K562 (cell line): ENCODE results near the gene C1orf56. TPM values are rescaled to one million over a fixed set of nuclear protein-coding genes. Genes with fewer than 3 reads are reported as not detected.
A peak's percentile ranks its signal among the peaks of the same experiment; 100 is the strongest.

Source experiments
- CBFA2T3 ChIP-seq: fragments of 450-650 bp; IDR thresholded peaks from 2 replicates; pipeline ENCODE4 v1.6.1; 2017
- COPS2 ChIP-seq: fragments of 450-650 bp; conservative IDR thresholded peaks from 2 replicates; pipeline ENCODE4 v1.6.1; 2016; ENCODE audit warnings: mild to moderate bottlenecking, moderate library complexity
- CTCFL ChIP-seq: IDR thresholded peaks from 2 replicates; pipeline ENCODE4 v1.6.1; 2011; ENCODE audit warnings: borderline replicate concordance, low read depth, mild to moderate bottlenecking, moderate library complexity, low read length; ENCODE audit not compliant: insufficient read depth, poor library complexity, severe bottlenecking
- EHMT2 ChIP-seq: fragments of 450-650 bp; IDR thresholded peaks from 2 replicates; pipeline ENCODE4 v1.6.1; 2018; ENCODE audit warnings: antibody characterized with exemption
- MAZ ChIP-seq, 2 experiments: fragments of 450-650 bp in 1 of 2; sonication (generic) in 1 of 2; formaldehyde crosslinking; IDR thresholded peaks in 1 of 2; conservative IDR thresholded peaks in 1 of 2; 2 replicates each; pipeline versions ENCODE4 v1.4.0 to v1.5.0; 2020; ENCODE audit warnings: mild to moderate bottlenecking in 1 of 2, missing genetic modification reagents in 1 of 2
- POLR2AphosphoS2 ChIP-seq: IDR thresholded peaks from 2 replicates; pipeline ENCODE4 v1.6.1; 2012; ENCODE audit warnings: low read length, improper control_type of control experiment
- POLR2AphosphoS5 ChIP-seq: IDR thresholded peaks from 2 replicates; pipeline ENCODE4 v1.6.1; 2011; ENCODE audit warnings: mild to moderate bottlenecking, low read depth, low read length, moderate library complexity; ENCODE audit not compliant: control insufficient read depth, insufficient read depth
- PPARD ChIP-seq: fragments of 250-450 bp; sonication (Bioruptor Pico); IDR thresholded peaks from 2 replicates; pipeline ENCODE4 v1.8.0; 2022; ENCODE audit warnings: inconsistent platforms, mild to moderate bottlenecking, moderate library complexity
- ZHX1 ChIP-seq: fragments of 150-350 bp; conservative IDR thresholded peaks from 2 replicates; pipeline ENCODE4 v1.6.1; 2014; ENCODE audit warnings: low read length
- ZNF589 ChIP-seq: fragments of 200-800 bp; sonication (Bioruptor generic); IDR thresholded peaks from 2 replicates; pipeline ENCODE4 v1.6.1; 2016; ENCODE audit warnings: low read depth, missing genetic modification characterization, missing compliant biosample characterization
- ZNF75A ChIP-seq: fragments of 450-650 bp; formaldehyde crosslinking; IDR thresholded peaks from 2 replicates; pipeline ENCODE4 v1.4.0; 2020; ENCODE audit warnings: mild to moderate bottlenecking
- polyA plus RNA-seq, 8 experiments: library from polyadenylated mRNA; depleted of rRNA in 4 of 8; stranded (reverse) in 5 of 8; unstranded in 3 of 8; fragments of >200 nt; fragmentation: Nextera tagmentation in 2 of 8; fragmentation: Illumina TruSeq in 1 of 8; extraction: Ambion mirVana in 2 of 8; extraction: Trizol in 1 of 8; gene quantifications; 2 replicates each; pipeline versions ENCODE4 v1.2.1 to v1.2.3, GENCODE V29; 2011 to 2014; ENCODE audit warnings: inconsistent platforms in 1 of 8, missing spikeins in 1 of 8
- total RNA-seq, 7 experiments: library from RNA; depleted of rRNA in 6 of 7; stranded (reverse); fragments of >200 nt in 6 of 7; fragmentation: Illumina TruSeq in 2 of 7; extraction: Trizol in 2 of 7; gene quantifications; 2 replicates each; pipeline versions ENCODE4 v1.2.1 to v1.2.3, GENCODE V29; 2011 to 2021; ENCODE audit warnings: low replicate concordance in 1 of 7
- TF ChIP-seq, protein P1 (sequence below): fragments of 250-450 bp; sonication (Bioruptor Pico); IDR thresholded peaks from 2 replicates; pipeline ENCODE4 v1.5.0; 2021
- TF ChIP-seq, protein P2 (sequence below): fragments of 450-650 bp; formaldehyde crosslinking; IDR thresholded peaks from 2 replicates; pipeline ENCODE4 v1.4.0; 2022; ENCODE audit warnings: missing genetic modification characterization
- TF ChIP-seq, protein P3 (sequence below), 3 experiments: IDR thresholded peaks in 2 of 3; conservative IDR thresholded peaks in 1 of 3; 2 replicates each; pipeline ENCODE4 v1.5.1; 2011 to 2012; ENCODE audit warnings: low read length in 3 of 3, mild to moderate bottlenecking in 3 of 3, control low read depth in 2 of 3, improper control_type of control experiment in 1 of 3, inconsistent platforms in 1 of 3, low read depth in 1 of 3, mixed read lengths in 1 of 3, moderate library complexity in 1 of 3; ENCODE audit not compliant: insufficient read depth in 2 of 3
- TF ChIP-seq, protein P4 (sequence below): fragments of 250-450 bp; sonication (Bioruptor Pico); IDR thresholded peaks from 2 replicates; pipeline ENCODE4 v1.4.0; 2020; ENCODE audit warnings: mild to moderate bottlenecking

C1orf56 gene
- total and polyA plus RNA-seq, 9 of the 15 experiments (the other 6 are each of a cell fraction or from before 2014, with no cell fraction given) = 0.18 to 15.7 (median 1.1) TPM

DNA sequence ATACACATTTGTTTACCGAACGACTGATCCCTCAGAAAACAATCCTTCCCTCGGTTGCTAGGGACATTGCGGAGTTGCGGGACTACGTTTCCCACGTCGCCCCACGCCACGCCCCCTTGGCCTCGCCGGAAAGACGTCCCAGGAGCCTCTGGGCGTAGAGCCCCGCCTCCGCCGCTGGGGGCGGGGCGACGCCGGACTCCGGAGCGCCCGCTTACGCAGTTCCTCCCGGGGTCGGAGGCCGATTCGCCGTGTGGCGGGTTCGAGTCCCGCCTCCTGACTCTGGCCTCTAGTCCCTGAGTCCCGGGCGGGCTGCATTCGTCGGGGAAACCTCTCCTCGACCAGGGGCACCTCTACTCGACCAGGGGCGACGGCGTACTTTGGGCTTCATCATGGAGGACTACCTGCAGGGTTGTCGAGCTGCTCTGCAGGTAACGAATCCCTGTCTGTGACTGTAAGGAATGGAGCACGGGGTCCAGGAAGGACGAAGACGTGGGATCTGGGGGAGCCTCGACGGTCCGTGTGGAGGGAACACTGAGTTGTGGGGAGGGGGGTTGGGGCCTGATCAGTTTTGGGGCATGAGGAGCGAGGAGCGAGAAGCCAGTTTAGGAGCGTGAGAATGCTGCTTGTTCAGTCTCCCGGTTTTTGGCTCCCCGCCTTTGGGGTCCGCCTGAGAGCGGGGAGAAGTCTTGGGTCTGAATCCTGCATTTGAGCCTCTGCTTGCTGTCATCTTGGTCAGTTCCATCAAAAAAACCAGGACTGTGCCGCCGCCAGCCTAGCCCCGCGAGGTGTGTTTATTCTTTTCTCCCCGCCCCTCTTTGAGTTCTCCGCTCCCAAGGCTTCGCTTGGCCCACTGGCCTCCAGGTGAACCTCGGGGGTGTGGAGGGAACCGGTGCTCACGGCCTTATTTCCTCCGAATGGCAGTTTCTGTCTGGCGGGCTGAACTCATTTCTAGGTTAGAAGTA is 39.0 kb upstream of the C1orf56 start, which contains the start of gene PRUNE1 (continued):
- TF ChIP-seq ZHX1 (no peak), CTCFL (no peak), POLR2AphosphoS5 (peak; percentile 51; the same call in 1 of the 2 replicates), EHMT2 (peak; percentile 60), COPS2 (no peak), MAZ (CRISPR knock-in tag; conservative IDR thresholded peaks at IDR 0.05 in 1 of 2, IDR thresholded peaks at IDR 0.05 in 1 of 2) (peak; percentile 62 to 83), ZNF75A (no peak), CBFA2T3 (no peak), POLR2AphosphoS2 (no peak), PPARD (CRISPR knock-in tag) (no peak), ZNF589 (CRISPR knock-in tag) (peak; percentile 36; the same call in 1 of the 2 replicates)
- TF ChIP-seq, protein P1, sequence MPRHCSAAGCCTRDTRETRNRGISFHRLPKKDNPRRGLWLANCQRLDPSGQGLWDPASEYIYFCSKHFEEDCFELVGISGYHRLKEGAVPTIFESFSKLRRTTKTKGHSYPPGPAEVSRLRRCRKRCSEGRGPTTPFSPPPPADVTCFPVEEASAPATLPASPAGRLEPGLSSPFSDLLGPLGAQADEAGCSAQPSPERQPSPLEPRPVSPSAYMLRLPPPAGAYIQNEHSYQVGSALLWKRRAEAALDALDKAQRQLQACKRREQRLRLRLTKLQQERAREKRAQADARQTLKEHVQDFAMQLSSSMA (CRISPR knock-in tag) = no peak
- TF ChIP-seq, protein P2, sequence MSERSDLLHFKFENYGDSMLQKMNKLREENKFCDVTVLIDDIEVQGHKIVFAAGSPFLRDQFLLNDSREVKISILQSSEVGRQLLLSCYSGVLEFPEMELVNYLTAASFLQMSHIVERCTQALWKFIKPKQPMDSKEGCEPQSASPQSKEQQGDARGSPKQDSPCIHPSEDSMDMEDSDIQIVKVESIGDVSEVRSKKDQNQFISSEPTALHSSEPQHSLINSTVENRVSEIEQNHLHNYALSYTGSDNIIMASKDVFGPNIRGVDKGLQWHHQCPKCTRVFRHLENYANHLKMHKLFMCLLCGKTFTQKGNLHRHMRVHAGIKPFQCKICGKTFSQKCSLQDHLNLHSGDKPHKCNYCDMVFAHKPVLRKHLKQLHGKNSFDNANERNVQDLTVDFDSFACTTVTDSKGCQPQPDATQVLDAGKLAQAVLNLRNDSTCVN (CRISPR knock-in tag) = no peak
- TF ChIP-seq, protein P3, sequence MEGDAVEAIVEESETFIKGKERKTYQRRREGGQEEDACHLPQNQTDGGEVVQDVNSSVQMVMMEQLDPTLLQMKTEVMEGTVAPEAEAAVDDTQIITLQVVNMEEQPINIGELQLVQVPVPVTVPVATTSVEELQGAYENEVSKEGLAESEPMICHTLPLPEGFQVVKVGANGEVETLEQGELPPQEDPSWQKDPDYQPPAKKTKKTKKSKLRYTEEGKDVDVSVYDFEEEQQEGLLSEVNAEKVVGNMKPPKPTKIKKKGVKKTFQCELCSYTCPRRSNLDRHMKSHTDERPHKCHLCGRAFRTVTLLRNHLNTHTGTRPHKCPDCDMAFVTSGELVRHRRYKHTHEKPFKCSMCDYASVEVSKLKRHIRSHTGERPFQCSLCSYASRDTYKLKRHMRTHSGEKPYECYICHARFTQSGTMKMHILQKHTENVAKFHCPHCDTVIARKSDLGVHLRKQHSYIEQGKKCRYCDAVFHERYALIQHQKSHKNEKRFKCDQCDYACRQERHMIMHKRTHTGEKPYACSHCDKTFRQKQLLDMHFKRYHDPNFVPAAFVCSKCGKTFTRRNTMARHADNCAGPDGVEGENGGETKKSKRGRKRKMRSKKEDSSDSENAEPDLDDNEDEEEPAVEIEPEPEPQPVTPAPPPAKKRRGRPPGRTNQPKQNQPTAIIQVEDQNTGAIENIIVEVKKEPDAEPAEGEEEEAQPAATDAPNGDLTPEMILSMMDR (IDR thresholded peaks at IDR 0.05 in 2 of 3, conservative IDR thresholded peaks at IDR 0.05 in 1 of 3; ENCODE audit: insufficient read depth in 2 of 3, low read depth in 1 of 3, low read length in 3 of 3) = no peak
- TF ChIP-seq, protein P4, sequence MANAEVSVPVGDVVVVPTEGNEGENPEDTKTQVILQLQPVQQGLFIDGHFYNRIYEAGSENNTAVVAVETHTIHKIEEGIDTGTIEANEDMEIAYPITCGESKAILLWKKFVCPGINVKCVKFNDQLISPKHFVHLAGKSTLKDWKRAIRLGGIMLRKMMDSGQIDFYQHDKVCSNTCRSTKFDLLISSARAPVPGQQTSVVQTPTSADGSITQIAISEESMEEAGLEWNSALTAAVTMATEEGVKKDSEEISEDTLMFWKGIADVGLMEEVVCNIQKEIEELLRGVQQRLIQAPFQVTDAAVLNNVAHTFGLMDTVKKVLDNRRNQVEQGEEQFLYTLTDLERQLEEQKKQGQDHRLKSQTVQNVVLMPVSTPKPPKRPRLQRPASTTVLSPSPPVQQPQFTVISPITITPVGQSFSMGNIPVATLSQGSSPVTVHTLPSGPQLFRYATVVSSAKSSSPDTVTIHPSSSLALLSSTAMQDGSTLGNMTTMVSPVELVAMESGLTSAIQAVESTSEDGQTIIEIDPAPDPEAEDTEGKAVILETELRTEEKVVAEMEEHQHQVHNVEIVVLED (CRISPR knock-in tag) = peak; percentile 89
